ACHN (cell line): ENCODE results near the gene ERC2.

Source experiments
- DNase-seq: peaks from one replicate; pipeline ENCODE4 v3.0.0-alpha.2; 2015
- in situ Hi-C: cut with HindIII; loops from 2 replicates; pipeline ENCODE4 v1.10.0; 2017; ENCODE audit warnings: low sequenced_read_pairs, low pct_ligation_motif_present, low pct_unique_long_range_greater_than_20kb

The ERC2 gene

DNA sequence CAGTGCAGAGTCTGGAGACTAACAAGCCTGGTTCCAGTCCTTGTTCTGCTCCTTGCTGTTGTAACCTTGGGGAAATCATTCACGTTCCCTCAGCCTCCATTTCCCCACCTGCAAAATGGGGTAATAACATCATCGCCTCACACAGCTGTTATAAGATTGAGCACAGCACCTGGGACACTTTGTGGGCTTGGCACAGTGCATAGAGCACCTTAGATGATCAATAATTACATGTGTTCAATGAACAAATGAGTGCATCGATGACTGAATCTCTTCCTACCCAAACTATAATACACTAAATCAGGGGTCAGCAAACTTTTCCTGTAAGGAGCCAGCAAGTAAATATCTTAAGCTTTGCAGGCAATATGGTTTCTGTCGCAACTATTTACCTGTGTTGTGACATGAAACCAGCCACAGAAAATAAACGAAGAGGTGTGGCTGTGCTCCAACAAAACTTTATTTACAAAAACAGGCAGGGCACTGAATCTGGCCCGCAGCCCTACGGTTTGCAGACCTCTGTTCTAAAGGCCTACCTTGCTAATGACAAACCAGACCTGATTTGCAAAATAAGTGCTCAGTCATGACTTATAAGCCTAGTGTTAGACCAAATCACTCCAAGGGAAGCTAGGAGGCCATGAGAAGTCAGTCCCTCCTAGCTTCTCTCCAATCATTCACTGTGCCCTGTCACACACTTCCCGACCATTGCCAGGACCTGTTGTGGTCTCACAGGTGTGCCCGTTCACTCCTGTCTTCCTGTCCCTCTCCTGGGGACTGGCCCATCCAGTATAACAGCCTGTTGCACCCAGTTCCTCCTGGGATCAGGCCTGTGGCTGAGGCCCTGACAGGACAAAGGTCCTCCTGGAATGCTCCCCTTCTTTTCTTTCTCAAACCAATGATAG lies 831.7 kb downstream of the ERC2 start:
- no peak for DNase-seq
- in situ Hi-C loops: no loop called here

DNA sequence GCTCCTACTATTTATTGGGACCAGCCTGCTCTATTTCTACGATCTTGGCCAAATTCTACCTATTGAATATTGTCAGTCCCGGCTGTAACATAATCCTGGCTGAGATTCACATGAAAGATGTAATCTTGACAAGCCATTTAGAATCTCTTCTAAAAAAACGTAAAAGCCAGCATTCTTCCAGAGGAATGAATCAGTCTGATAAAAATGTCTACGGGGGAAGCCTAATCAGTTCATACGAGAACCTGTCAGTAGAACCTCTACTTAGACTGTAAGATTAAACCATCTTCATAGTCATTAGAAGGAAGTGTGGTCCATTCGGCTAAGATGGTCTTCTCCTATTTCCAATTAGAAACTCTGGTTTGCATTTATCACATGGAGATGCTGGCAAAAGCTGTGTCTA lies 833.9 kb downstream of the ERC2 start:
- DNase-seq: no peak
- in situ Hi-C loops: no loop called here

DNA sequence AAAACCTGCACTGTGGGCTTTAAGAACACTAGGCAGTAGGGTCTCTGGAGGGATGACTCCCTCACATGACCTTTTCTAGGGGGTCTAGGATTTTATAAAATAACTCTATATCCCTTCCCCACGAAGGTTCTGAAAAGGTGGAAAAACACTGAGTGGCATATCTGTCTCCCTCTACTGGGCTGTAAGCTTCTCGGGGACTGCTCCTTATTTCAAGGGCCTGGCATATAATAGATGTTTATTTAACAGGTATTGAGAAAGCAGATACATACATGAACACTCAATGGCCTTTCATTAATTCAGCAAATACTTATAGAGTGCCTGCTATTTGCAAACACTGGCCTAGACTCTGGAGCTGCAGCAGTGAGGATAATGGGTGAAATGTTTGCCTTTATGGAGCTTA lies 834.9 kb downstream of the ERC2 start:
- DNase-seq: no peak

DNA sequence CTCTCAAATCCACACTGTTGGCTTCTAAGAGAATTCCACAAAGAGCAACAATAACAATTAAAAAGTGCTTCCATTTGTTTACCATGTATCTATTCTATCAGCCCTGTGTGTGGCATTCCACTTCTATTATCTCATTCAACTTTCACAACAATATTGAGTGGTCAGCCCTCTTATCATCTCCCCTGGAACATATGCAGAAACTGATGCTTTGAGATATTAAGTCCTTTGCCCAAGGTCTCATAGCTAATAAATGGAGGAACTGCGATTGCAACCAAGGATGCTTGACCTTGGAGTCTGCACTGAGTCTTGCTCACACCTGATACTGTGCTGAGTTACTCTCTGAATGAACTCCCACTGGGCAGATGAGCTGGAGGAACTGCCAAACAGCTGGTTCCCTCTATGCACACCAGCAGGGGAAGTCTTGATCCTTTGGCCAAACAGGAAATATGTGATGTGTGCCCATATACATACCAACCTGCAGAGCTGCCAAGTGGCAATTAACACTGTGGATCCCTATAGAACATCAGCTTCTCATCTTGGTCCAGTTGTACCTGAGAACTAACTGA lies 836.4 kb downstream of the ERC2 start:
- in situ Hi-C loops: no loop called here
- DNase-seq: no peak

More for the DNA sequence above, 834.9 kb downstream of the ERC2 start:
- in situ Hi-C loops: no loop called here

DNA sequence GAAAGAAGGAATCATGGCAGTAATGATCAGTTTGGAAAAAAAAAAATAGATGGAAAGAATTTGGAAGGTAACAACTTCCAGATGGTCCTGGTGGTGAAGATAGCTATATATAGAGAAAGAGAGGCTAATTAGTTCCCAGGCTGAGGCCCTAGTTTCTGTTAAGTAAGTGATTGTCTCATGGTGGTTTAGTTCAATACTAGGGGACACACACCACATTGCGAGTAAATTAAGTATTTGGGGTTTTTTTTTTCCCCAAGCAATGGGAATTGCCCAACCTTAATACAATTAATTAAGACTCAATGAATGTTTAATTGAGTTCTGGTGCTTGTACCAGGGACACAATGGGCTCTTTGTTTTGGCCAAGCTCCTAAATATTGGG lies 837.4 kb downstream of the ERC2 start:
- no peak for DNase-seq
- in situ Hi-C loops: no loop called here

DNA sequence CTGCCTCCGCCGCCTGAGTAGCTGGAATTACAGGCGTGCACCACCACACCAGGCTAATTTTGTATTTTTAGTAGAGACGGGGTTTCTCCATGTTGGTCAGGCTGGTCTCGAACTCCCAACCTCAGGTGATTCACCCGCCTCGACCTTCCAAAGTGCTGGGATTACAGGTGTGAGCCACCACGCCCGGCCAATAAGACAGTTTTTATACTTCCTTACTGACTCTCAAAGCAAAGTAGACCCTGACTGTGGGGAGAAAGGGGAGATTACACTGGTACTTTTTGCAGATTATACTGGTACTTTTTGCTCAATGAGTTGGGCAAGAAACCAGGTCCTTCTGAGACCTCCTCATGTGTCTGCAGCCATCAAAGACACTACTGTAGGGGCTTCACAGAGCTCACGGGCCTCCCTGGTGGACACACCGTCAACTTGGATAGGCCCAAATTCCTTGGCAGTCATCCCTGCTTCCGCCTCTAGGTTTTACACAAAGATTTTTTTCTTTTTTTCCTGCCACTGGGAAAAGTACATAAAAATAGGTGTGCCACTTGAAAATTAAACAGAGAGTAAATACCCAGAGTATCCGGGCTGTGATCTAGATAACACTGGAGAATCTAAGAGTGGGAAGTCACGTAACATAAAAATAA lies 837.9 kb downstream of the ERC2 start:
- no peak for DNase-seq
- in situ Hi-C loops: no loop called here

DNA sequence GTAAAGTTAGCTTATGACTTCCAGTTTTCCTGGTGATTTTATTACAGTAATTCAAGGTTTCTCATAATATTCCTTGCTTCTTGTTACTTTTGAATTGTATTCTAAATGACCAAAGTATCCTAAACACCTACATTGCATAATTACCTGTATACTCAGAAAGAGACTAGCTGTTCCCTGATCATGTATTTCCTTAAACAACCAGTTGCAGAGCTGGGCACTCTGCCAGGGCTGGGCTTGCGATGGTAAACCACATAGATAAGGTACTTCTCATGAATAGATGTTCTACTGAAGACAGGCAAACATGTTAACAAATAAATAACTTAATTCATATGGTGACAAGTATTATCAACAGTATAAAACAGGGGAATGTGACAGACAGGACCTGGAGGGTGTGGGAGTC lies 838.8 kb downstream of the ERC2 start:
- DNase-seq: no peak
- in situ Hi-C loops: no loop called here

DNA sequence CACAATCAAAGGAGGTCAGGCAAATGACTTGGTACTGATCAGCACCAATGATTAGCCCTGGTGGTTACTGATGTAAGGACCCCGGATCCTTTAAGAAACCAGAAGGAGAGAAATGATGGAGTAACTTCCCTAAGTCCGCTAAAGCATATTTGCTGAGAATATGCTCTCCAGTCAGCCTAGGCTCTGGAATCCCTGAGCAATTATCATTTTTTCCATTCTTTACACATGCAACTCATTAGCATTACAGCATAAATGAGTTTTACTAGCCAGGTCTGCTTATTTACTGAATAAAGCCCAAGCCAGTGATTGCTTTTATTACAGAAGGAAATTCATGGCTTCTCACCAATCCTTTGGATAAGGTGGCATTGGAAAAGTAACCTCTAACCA lies 842.0 kb downstream of the ERC2 start:
- in situ Hi-C loops: no loop called here
- DNase-seq: no peak

DNA sequence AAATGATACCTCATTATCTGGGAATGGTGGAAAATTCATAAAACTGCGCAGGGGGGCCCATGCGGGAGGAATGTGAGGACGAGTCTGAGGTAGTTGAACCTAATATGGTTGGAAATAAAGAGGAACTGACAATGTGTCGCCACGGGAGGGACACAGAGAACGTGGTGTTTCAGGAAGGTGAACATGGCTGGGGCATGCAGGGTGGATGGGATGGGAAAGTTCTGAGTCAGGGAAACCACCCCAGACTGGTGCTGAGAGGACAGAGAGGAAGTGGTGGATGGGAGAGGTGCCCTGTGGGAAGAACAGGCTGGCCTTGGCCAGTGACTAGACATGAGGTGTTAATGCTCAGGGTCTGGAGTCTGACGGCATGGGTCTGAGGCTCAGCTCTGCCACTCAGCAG lies 844.0 kb downstream of the ERC2 start:
- in situ Hi-C loops: no loop called here
- no peak for DNase-seq

DNA sequence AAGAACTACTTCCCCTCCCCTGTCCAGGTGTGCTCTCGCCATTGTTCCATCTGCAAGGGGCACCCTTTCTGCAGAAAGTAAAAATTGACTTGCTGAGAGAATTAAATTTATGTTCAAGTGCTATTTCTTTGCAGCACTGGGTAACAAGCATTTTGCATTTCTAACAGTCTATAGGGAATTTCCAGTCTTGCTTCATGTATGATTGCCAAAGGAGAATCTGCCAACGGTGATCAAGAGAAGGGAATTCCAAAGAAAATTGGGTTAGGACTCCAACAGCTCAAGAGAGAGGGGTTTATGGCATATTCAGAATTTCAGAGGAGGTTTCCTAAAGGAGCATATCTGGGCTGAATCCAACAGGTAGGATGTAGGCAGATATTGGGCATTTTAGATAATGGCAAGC lies 844.5 kb downstream of the ERC2 start:
- DNase-seq: no peak
- in situ Hi-C loops: no loop called here

DNA sequence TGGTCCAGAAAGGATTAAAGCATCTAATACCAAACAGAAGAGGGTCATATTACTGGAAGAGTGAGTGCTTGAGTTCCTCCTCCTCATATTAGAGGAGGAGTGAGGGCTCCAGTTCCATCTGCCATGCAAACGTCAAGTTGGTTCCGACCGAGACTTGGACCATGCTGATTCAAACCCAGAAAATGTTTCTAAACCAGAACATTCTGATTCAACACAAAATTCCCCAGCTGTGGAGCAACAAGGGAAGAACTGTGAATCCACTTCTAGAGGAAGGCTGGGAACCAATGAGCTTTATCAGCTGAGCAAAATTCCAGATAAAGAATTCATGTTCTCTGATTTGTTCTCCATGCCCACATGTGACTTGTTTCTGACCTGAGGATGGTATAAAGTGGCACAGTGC lies 845.5 kb downstream of the ERC2 start:
- in situ Hi-C loops: no loop called here
- DNase-seq: no peak

DNA sequence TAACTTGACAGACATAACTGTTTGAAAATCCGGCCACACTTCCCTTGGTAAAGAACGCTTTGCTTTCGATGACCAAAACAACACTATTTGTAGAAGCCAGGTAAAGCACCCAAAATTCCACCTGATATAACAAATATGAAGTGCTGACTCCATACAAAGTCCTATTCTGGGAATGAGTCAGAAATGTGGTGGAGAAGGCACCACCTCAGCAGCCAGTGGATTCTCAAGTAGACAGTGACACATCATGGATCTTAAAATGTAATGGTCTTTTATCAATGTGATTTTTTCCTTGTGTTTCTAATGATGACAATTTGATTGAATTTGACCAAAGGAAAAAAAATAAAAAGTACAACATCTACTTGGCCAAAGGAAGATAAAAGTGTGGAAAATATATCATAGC lies 846.2 kb downstream of the ERC2 start:
- DNase-seq: no peak
- in situ Hi-C loops: no loop called here

DNA sequence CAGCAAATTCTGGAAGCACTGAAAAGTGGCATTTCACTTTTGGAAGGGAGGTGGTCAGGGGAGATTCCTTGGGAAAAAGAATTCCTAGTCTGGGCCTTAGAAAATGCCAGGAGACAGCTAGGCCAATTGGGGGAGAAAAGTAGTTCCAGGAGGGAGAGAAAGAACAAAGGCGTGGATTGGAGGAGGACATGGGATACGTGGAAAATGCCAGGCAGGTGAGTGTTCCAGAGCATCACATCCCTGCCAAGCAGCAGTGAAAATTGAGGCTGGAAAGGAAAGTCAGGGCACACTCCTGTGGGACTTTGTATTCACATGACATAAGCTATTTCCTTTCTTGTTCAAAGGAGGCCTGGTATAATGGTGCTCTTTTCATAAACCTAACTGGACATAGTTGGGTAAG lies 846.6 kb downstream of the ERC2 start:
- no peak for DNase-seq
- in situ Hi-C loops: no loop called here

DNA sequence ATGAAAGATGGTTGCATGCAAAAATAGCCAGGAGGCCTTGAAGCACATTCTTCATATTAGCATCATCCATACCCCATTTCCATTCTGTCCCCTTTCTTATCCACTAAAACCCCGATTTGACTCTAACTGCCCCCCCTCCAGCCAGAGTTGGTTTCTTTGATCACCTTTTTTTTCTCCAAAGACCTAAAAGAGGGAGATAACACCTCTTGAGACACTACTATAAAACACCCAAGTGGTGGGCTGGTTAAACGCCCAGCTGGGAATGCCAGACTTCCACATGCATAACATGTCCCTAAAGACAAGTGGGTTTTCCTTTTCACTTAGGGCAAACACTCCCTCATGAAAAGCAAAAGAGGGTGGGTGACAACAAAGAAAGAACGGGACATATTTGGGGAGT lies 847.2 kb downstream of the ERC2 start:
- DNase-seq: no peak
- in situ Hi-C loops: no loop called here

DNA sequence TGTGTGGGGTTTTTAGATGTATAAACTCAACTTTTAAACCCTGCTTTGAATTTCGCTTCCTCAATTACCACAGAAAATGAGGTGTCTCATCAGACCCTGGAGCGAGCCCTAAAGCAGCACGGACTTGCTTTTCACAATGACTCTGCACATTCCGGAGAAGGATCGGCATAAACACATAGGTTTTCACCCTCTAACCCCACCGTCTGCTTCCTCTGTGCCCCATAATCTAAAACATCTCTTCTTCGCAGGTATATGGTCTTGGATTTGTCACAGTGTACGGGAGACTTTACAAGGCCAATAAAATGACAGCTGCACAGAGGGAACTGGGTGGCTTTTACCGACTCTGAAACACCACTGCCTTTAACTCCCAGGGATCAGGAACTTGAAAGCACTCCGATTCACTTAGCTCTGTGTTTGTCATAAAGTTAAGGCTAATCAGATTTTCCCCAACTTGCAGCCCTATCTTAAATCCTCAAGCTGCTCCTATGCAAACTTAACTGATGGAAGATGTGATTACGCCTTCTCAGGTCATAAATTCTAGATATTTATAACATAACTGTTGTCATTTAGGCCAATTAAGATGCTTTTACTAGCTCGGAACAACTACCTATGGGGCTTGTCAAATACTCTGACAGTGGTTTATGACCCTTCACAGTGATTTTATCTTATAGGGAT lies 847.8 kb downstream of the ERC2 start:
- DNase-seq: no peak
- in situ Hi-C loops: no loop called here

DNA sequence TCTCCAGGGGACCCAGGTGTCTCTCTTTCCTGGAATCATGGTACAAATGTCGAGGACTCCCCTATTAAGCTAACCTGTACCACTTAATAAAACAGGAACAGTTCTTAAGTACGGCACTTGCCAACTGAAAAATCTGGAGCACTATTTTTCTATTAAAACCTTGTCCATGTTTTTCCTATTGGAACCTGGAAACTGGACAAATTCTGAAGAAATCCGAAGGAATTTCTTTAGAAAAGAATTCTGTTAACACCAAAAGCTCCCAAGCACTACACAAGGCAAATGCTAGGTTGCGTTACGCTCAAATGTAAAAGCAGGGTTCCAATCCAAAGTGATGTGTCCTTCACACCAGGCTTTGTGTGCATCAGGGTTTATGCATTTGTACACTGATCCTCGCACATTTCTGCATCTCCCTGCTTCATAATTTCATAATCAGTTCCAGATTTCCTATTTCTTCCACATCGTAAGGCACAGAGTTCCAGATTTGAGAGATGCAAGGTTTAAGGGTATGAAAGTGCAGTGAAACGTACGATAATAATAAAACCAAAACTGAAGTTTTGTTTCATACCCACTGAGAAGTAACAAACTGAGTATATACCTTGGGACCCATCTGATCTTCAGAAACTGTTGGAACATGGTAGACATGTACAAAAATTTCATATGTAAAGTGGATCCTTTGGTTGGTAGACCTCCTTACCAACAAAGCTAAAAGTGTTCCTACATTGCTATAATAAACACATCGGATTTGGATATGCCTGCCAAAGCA lies 849.0 kb downstream of the ERC2 start:
- in situ Hi-C loops: no loop called here
- DNase-seq: no peak

DNA sequence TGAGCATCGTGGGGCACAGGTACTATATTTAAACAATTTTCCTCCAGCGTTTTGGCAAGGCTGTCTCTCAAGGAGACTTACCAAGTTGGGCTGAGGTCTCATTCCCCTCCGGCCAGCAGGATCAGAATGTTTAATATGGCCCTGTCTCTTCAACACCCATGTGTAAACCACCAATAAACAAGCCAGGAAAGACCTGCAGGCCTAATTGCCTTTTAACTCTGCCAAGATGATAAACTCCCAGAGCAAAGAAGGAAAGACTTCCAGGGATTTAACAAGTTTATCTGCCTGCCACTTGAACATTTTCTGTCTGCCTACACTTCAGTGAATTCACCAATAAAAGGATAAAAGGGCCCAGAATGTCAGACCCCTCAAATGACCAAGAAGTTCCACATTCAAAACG lies 850.9 kb downstream of the ERC2 start:
- no peak for DNase-seq
- in situ Hi-C loops: no loop called here

DNA sequence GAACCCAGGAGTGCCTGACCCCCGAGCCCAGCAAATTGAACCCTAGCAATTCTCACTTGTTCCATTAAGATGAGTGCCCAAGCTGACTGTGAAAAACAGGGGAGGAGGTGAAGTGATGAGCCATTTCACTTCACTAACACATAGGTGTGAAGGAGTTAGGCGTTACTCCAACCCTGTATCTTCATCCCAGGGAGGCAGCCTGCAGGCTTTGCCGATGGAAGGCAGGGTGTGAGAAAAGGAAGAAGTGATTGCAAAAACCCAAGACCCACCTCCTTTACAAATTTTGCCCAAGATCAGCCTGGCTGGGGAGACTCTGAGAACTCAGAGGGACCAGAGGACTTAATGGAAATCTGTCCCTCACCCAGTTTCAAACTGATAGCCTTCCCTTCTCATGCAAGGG lies 851.5 kb downstream of the ERC2 start:
- DNase-seq: no peak
- in situ Hi-C loops: no loop called here
